AG09319 (cell line): ENCODE results near the gene AAGAB.
A peak's percentile ranks its signal among the peaks of the same experiment; 100 is the strongest.

Experiments used
- DNase-seq: peaks from one replicate; pipeline ENCODE4 v3.0.0-alpha.2; 2010; ENCODE audit warnings: low read depth; ENCODE audit errors: extremely low read depth
- TF ChIP-seq, protein P1 (sequence below): IDR thresholded peaks from 2 replicates; pipeline ENCODE4 v1.5.1; 2011; ENCODE audit warnings: low read depth, mild to moderate bottlenecking, inconsistent platforms, low read length, moderate library complexity

AAGAB gene

DNA sequence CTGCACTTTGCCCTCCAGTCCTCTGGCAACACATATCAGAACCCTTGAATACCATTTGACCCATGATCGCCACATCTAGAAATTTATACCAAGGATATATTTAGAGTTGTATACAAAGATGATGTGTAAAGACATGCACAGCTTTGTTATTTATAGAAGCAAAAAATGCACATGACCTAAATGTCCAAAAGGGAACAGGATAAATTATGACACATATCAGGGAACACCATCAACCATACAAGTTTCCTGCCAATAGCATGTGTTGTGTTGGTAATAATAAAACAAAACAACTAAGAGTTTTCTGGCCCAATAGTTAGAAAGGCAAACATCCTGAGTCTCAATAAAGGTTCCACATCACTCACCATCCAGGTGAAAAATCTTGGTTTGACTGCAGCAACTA is 51.5 kb downstream of the AAGAB start:
- TF ChIP-seq, protein P1, sequence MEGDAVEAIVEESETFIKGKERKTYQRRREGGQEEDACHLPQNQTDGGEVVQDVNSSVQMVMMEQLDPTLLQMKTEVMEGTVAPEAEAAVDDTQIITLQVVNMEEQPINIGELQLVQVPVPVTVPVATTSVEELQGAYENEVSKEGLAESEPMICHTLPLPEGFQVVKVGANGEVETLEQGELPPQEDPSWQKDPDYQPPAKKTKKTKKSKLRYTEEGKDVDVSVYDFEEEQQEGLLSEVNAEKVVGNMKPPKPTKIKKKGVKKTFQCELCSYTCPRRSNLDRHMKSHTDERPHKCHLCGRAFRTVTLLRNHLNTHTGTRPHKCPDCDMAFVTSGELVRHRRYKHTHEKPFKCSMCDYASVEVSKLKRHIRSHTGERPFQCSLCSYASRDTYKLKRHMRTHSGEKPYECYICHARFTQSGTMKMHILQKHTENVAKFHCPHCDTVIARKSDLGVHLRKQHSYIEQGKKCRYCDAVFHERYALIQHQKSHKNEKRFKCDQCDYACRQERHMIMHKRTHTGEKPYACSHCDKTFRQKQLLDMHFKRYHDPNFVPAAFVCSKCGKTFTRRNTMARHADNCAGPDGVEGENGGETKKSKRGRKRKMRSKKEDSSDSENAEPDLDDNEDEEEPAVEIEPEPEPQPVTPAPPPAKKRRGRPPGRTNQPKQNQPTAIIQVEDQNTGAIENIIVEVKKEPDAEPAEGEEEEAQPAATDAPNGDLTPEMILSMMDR: no peak
- DNase-seq: no peak

DNA sequence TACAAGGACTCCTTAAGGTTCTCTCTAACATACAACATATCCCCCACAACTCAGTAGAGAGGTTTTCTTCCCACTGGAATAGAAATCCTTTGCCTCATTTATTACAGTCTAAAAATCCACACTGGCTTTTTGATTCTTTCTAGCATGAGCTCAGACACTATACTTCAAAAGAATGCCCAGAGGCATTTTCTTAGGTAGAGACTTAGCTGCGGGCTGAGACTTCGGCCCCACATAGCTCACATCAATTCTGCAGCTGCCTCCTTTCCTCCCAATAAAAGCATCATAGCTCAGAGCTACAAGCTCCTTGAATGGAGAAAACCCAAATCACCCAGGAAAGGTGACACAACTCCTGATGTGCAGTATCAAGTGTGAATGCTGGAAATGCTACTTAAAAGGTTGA is 52.4 kb downstream of the AAGAB start:
- no peak for DNase-seq
- TF ChIP-seq, protein P1: no peak

DNA sequence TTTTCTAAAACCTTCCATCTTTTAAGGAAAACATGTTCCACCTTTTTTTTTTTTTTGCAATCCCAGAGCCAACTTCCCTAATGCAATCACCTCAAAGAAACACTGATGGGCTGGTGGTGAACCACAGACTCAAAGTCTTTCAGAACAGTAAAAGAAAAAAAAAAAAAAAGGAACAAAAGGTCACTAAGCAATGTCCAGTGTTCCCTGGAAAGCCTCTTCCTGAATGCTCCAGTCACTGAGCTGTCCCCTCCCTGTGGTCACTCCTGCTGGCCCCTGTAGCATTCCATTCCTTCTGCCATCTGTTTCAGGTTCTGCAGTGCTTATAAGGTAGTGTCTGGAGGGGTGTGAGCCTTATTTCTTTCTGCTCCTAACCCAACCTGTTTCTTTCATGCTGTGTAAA is 53.3 kb downstream of the AAGAB start:
- DNase-seq: no peak
- TF ChIP-seq, protein P1: no peak

GRCh38 chr15:67199881-67200763 is 54.3 kb downstream of the AAGAB start:
- peak; percentile 90 for DNase-seq
- TF ChIP-seq, protein P1: no peak

GRCh38 chr15:67199391-67199790 is 55.1 kb downstream of the AAGAB start:
- TF ChIP-seq, protein P1: no peak
- no peak for DNase-seq

DNA sequence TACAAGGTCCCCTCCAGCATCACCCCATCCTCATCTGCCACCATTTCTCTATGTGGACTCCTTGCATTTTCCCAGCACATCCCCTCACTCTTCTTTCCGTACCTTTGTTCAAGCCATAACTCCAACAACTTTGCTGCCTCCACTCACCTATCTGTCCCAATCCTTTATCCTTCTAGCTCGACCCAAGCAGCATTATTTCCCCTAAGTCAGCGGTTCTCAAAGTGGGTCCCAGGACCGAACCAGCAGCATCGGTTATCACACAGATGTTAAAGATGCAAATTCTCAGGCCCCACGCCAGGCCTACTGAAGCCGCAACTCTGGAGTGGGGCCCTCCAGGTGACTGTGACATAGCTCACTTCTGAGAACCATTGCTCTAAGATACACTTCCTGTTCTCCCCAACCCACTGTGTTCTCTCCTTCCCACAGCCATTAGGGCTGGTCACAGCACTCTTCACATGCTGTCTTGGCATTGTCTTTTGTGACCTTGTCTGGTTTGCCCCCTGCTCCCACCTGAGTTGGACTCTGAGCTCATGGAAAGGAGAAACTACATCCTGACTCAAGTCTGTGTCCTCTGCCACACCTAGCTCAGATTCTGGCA is 56.2 kb downstream of the AAGAB start:
- TF ChIP-seq, protein P1: no peak
- DNase-seq: no peak

- no peak for DNase-seq
- TF ChIP-seq, protein P1: no peak
These were observed 57.1 kb downstream of the AAGAB start for GRCh38 chr15:67197364-67197695.
